Urinary bladder (tissue), 4 donors: ENCODE results near the gene CLEC7A. TPM values are rescaled to one million over a fixed set of nuclear protein-coding genes. Genes with fewer than 3 reads are reported as not detected.

Experiments
- DNase-seq: peaks from one replicate; pipeline ENCODE4 v3.0.0-alpha.2; 2015; ENCODE audit errors: extremely low spot score
- H3K27ac ChIP-seq: one replicate; pipeline ENCODE4 v1.5.1; 2013; ENCODE audit warnings: low read depth, mild to moderate bottlenecking, moderate library complexity
- H3K36me3 ChIP-seq: one replicate; pipeline ENCODE4 v1.6.1; 2013; ENCODE audit warnings: mild to moderate bottlenecking, moderate library complexity; ENCODE audit not compliant: insufficient read depth
- H3K4me1 ChIP-seq: one replicate; pipeline ENCODE4 v1.6.1; 2013; ENCODE audit warnings: mild to moderate bottlenecking, moderate library complexity; ENCODE audit not compliant: insufficient read depth
- H3K4me3 ChIP-seq: one replicate; pipeline ENCODE4 v1.5.1; 2013; ENCODE audit warnings: low read depth, low read length
- WGBS: extraction: QIAGEN DNeasy Blood & Tissue Kit; methylation state at CpG from one replicate; pipeline ENCODE4 v1.1.7; 2013; 5-methylcytosine and 5-hydroxymethylcytosine counted together
- polyA plus RNA-seq: library from polyadenylated mRNA; stranded (reverse); fragments of 200-250 nt; gene quantifications from one replicate; pipeline ENCODE4 v1.2.3, GENCODE V29; 2013
- total RNA-seq: library from RNA; depleted of rRNA; stranded (reverse); fragments of >200 nt; gene quantifications from one replicate; pipeline ENCODE4 v1.2.3, GENCODE V29; 2014
- donor health status: healthy with polysubstance abuse.
- donor health status: healthy.

The CLEC7A gene
- total and polyA plus RNA-seq, 2 donors = 4.5 to 8.4 TPM

DNA sequence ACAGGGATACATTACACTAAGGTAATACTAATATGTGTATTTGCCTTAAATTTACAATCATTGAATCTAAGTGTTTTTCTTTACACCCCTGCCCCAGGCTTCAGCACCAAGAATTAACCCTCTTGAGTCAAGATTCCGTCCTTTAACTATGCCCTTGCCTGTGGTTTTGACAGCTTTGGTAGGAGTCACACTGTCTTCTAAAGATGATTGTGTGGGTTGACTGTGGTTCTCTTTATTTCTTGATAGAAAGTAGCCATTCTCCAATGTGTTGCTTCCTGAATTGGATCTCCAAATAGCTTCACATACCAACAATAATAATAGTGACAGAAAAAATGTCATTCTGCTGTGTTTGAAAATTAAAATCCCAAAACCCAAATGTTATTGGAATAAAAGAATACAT lies 3.6 kb downstream of the CLEC7A start:
- H3K36me3 ChIP-seq = no peaks in the 10 kb centered on the region
- no peak overlapping the region for H3K27ac ChIP-seq
- WGBS = 42% methylated on average over 1 of the region's 1 CpG
- DNase-seq = no peak
- no peaks in the 10 kb centered on the region for H3K4me1 ChIP-seq
- no peak overlapping the region for H3K4me3 ChIP-seq

DNA sequence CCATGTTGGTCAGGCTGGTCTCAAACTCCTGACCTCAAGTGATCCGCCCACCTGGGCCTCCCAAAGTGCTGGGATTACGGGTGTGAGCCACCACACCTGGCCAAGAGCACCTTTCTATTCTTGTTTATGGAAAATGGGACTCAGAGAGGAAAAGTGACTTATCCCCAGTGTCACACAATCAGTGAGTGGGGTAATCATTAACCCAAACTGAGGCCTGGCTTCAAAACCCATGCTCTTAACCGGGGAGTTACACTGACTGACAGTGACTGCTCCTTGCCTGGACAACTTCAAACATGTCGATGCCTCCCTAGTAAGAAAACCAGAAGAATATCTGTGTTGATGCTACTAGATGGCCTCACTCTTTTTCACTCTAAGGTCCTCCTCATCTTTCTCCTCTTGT lies 7.3 kb downstream of the CLEC7A start:
- Histone ChIP-seq H3K4me1 (no peaks in the 10 kb centered on the region), H3K4me3 (no peak overlapping the region)

DNA sequence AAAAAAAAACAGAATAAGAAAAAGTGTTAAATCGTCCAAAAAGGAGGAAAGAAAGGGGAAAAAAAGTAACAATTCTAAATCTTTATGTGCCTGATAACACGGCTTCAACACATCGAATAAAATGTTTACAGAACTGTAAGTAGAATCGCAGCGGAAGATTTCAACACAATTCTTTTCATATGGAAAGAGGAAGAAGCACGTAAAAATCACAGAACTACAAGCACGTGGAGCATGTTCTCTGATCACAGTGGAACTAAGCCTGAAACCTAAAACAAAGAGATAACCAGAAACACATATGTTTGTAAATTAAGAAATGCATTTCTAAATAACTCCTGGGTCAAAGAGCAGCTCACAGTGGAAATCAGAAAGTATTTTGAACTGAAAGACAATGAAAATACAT lies 8.7 kb downstream of the CLEC7A start:
- WGBS = 26% methylated on average over 7 of the region's 7 CpGs
- no peak for DNase-seq
- H3K27ac ChIP-seq = no peak overlapping the region
- no peak overlapping the region for H3K4me3 ChIP-seq
- no peaks in the 10 kb centered on the region for H3K4me1 ChIP-seq
- H3K36me3 ChIP-seq = no peaks in the 10 kb centered on the region

More for the DNA sequence above, 7.3 kb downstream of the CLEC7A start:
- Histone ChIP-seq H3K27ac (no peak overlapping the region), H3K36me3 (no peaks in the 10 kb centered on the region)
- DNase-seq = no peak
- 91% methylated on average over 4 of the region's 4 CpGs for WGBS

DNA sequence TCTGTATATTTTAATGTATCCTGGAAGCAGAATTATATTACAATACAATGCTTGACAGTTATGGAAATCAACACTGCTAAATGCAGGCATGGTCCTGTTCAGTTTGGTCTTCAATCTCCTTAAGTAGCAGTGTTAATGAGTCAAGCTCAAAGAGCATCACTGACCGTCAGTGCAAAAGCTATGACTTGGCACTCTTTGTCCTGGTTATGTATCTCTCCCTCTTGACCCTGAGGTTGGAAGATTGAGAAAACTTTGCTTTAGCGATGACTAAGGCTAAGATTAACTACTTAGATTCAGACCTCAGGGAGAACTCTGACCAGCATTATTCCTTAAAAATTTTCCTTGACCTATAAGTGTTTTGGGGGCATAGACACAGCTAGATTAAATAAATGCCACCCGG lies 10.9 kb downstream of the CLEC7A start:
- no peaks in the 10 kb centered on the region for H3K36me3 ChIP-seq
- DNase-seq = no peak
- H3K27ac ChIP-seq = no peak overlapping the region
- 84% methylated on average over 3 of the region's 3 CpGs for WGBS
- H3K4me3 ChIP-seq = no peak overlapping the region
- no peaks in the 10 kb centered on the region for H3K4me1 ChIP-seq

DNA sequence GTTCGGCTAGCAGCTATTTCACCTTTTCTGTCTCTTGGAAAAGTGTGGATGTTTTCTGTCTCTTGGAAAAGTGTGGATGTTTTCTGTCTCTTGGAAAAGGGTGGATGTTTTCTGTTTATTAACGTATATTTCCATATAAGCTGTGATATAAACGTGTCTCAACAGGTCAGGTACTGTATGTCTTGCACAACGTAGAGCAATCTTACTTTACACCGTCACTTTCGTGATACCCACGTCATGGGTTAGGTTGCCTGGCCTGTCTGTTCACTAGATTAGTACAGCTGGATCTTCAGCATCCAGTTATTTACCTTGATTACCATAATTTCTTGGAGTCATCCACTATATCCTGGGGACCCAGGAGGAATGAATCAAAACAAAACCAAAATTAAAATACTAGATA lies 14.1 kb downstream of the CLEC7A start:
- Histone ChIP-seq H3K4me1 (no peaks in the 10 kb centered on the region), H3K36me3 (no peaks in the 10 kb centered on the region), H3K4me3 (no peak overlapping the region), H3K27ac (no peak overlapping the region)
- WGBS = 87% methylated on average over 7 of the region's 7 CpGs
- DNase-seq = no peak

DNA sequence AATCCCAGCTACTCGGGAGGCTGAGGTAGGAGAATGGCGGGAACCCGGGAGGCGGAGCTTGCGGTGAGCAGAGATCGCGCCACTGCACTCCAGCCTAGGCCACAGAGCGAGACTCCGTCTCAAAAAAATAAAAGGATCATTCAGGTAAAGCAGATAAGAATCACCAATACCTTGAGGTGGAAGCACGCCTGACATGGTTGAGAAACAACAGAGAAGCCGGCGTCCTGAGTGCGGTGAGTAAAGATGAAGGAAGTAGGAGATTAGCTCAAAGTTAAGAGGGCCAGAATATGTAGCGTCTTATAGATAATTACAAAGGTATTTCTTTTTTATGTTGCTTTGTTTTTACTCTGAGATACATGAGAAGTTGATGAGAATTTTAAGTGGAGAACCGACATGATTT lies 14.7 kb downstream of the CLEC7A start:
- Histone ChIP-seq H3K4me3 (no peak overlapping the region), H3K4me1 (no peaks in the 10 kb centered on the region), H3K36me3 (no peaks in the 10 kb centered on the region), H3K27ac (no peak overlapping the region)
- DNase-seq = no peak
- 86% methylated on average over 15 of the region's 15 CpGs for WGBS

DNA sequence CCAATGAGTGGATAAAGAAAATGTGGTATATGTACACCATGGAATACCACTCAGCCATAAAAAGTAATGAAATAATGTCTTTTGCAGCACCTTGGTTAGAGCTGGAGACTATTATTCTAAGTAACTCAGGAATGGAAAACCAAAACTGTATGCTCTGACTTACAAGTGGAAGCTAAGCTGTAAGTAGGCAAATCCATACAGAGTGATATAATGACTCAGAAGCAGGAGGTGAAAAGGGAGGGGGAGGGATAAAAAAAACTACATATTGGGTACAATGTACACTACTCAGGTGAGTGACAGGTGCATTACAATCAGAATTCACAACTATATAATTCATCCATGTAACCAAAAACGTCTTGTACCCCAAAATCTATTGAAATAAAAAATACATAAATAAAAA lies 16.1 kb downstream of the CLEC7A start:
- Histone ChIP-seq H3K36me3 (no peaks in the 10 kb centered on the region), H3K4me3 (no peak overlapping the region), H3K4me1 (no peaks in the 10 kb centered on the region), H3K27ac (no peak overlapping the region)
- DNase-seq = no peak
- 58% methylated on average over 1 of the region's 1 CpG for WGBS

DNA sequence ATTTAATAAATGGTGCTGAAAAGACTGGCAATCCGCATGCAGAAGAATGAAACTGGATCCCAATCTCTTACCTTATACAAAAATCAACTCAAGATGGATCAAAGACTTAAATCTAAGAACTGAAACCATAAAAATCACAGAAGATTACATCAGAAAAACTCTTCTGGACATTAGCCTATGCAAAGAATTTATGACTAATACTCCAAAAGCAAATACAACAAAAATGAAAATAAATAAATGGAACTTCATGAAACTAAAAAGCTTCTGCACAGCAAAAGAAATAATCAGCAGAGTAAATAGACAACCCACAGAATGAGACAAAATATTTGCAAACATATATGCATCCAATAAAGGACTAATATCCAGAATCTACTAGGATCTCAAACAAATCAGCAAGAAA lies 16.9 kb downstream of the CLEC7A start:
- Histone ChIP-seq H3K36me3 (no peaks in the 10 kb centered on the region), H3K4me3 (no peak overlapping the region), H3K27ac (no peak overlapping the region), H3K4me1 (no peaks in the 10 kb centered on the region)
- 67% methylated on average over 1 of the region's 1 CpG for WGBS
- no peak for DNase-seq

DNA sequence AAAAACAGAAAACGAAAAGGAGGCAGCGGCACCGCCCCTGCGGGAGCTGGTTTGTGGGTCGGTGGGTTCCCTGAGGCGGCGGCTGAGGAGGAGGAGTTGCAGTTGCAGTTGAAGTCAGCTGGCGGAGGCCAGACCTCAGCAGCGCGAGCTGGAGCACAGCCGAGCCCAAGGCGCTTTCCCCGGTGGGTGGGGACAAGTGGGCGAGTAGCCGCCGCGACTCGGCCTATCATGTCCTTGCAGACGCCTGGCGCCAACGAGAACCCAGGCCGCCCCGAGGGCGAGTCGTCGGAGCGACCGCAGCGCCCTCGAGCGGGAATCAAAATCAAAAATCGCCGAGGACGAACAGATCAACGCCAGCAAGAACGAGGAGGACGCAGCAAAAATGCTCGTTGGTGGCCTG lies 18.5 kb downstream of the CLEC7A start:
- DNase-seq = no peak
- H3K27ac ChIP-seq = no peak overlapping the region
- no peaks in the 10 kb centered on the region for H3K4me1 ChIP-seq
- no peak overlapping the region for H3K4me3 ChIP-seq
- H3K36me3 ChIP-seq = no peaks in the 10 kb centered on the region
- 90% methylated on average over 38 of the region's 38 CpGs for WGBS

DNA sequence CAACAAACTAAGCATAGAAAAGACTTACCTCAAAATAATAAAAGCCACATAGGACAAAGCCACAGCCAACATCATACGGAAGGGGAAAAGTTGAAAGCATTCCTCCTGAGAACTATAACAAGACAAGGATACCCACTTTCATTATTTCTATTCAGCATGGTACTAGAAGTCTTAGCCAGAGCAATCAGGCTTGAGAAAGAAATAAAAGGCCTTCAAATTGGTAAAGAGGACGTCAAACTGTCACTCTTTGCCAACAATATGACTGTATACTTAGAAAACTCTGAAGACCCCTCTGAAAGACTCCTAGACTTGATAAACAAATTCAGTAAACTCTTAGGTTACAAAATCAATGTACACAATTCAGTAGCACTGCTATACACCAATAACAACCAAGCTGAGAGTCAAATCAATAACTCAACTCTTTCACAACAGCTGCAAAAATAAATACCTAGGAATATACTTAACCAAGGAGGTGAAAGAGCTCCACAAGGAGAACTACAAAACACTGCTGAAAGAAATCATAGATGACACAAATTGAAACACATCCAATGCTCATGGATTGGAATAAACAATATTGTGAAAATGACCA lies 19.6 kb downstream of the CLEC7A start:
- Histone ChIP-seq H3K27ac (no peak overlapping the region), H3K4me3 (no peak overlapping the region), H3K4me1 (no peaks in the 10 kb centered on the region), H3K36me3 (no peaks in the 10 kb centered on the region)
- no peak for DNase-seq
- WGBS = 91% methylated on average over 2 of the region's 2 CpGs

DNA sequence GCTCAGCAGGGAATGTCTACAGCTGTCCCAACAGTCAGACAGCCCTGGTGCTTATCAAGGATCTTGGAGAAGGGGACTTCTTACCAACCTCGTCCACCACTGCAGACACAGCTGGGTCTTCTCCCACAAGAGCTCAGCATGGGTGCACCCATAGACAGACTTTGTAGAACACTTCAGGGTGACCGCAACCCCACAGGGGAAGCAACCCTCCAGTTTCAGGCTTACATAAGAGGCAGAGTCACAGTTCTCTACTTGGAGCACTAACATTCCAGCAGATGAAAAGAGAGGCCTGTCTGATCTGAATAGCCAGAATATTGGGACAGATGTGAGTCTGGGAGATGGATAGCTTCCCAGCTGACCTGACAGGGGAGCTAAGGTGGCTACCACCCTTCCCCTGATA lies 27.7 kb downstream of the CLEC7A start:
- DNase-seq = no peak
- WGBS = 71% methylated on average over 2 of the region's 2 CpGs
- H3K4me1 ChIP-seq = no peaks in the 10 kb centered on the region
- no peaks in the 10 kb centered on the region for H3K36me3 ChIP-seq
- H3K27ac ChIP-seq = no peak overlapping the region
- no peak overlapping the region for H3K4me3 ChIP-seq

DNA sequence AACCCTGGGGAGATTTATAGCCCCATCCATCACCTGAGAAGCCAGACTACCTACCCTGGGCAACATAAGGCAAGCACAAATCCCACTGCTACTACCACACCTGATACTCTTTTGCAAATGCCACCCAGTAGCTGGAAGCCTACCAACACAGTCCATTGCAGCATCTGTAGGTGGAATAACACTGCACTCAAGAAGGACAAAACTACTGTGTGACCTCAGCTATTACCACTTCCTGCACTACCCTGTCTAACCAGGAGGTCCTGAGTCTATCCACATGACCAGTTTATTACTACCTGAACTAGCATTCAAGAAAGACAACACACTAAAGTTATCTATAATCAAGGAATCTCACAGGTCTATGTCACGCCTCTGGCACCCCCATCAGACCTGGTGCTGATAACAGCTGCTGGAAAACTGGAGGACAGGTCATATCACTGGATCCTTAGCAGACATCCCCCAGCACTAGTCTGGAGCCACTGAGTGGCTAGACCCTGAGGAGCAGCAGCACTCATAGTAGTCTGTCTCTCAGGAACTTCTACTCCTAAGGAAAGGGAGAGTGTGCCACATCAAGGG lies 28.3 kb downstream of the CLEC7A start:
- H3K27ac ChIP-seq = no peak overlapping the region
- no peaks in the 10 kb centered on the region for H3K4me1 ChIP-seq
- H3K4me3 ChIP-seq = no peak overlapping the region
- WGBS = 90% methylated on average over 1 of the region's 1 CpG
- DNase-seq = no peak
- no peaks in the 10 kb centered on the region for H3K36me3 ChIP-seq

DNA sequence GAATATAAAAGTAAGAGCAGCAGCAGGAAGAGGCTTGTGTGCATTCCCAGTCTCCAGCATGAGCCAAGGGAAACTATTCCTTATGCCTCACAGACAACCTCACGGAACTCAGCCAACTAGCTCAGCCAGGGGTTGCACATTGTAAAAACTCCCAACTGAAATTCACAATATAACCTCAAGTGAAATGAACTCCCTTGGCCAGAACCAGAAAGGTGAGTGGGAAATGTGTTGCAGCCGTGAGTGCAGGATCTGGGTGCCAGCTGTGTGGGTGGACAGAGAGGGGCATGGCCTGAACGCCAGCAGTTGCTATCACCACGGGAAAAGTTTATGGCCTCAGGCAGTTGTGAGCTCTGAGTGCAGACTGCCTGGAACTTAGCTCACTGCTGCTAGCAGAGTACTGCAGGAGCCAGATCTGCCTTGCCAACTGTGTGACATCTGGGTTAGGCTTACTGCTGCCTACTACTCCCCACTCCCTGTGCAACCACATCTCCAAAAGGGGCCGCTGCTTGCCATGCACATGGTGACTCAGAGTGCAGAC lies 28.9 kb downstream of the CLEC7A start:
- no peak overlapping the region for H3K27ac ChIP-seq

DNA sequence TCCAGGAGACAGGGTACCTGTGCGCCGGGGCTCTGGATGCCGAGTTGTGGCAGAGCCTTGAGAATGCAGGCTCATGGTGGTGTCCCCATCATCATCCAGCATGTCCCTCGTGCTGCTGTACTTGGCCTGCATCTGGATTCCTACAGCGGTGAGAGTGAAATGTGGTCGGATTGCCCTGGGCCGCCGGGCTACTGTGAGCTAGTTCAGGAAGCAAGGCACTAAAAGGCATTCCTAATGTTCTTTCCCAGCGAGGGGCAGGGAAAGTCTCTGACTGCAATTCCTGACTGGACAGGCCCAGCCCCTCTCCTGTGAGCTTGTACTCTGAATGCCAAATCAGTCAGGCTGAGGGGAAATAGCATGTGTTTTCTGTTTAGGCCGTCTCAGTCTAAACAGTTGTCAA lies 31.2 kb downstream of the CLEC7A start, which contains the start of gene CLEC1A:
Gene CLEC1A (minus strand): TSS at position 195 of the 400 bp plus-strand sequence. CDS start 63 bp downstream, at position 132.
- no peak for DNase-seq

More for the DNA sequence above, 28.9 kb downstream of the CLEC7A start:
- WGBS = 23% methylated on average over 5 of the region's 5 CpGs
- Histone ChIP-seq H3K4me1 (no peaks in the 10 kb centered on the region), H3K4me3 (no peak overlapping the region), H3K36me3 (no peaks in the 10 kb centered on the region)
- DNase-seq = peak; percentile 53

More for the DNA sequence above, 31.2 kb downstream of the CLEC7A start, which contains the start of gene CLEC1A:
- Histone ChIP-seq H3K36me3 (no peaks in the 10 kb centered on the region), H3K4me1 (no peaks in the 10 kb centered on the region), H3K27ac (peak within 1 kb of the TSS; percentile 41), H3K4me3 (no peak within 1 kb of the TSS)
- WGBS = 47% methylated on average over 10 of the region's 10 CpGs
